ENCODE measurements around the gene UGDH.

DNA sequence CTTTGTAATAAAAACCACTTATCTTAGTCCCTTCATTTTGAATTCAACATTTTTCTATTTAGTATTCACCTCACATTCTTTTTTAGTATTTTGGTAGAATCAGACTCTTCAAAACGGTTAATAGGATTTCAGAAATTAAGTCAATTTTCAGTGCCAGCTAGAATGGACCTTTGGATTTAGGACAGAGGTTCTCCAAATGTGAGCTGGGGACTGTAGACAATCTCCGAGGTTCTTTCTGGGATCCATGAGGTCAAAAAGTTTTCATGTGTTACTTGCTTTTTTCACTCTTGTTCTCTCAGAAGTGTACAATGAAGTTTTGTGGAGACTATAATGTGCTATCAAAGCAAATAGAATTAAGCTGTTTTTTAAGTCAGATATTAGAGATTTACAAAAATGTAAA lies 2.3 kb upstream of the UGDH start:
- TF ChIP-seq POLR2A (IDR thresholded peaks at IDR 0.05; ENCODE audit: extremely low read depth, insufficient read length) = no peak
- TF ChIP-seq, protein P1, sequence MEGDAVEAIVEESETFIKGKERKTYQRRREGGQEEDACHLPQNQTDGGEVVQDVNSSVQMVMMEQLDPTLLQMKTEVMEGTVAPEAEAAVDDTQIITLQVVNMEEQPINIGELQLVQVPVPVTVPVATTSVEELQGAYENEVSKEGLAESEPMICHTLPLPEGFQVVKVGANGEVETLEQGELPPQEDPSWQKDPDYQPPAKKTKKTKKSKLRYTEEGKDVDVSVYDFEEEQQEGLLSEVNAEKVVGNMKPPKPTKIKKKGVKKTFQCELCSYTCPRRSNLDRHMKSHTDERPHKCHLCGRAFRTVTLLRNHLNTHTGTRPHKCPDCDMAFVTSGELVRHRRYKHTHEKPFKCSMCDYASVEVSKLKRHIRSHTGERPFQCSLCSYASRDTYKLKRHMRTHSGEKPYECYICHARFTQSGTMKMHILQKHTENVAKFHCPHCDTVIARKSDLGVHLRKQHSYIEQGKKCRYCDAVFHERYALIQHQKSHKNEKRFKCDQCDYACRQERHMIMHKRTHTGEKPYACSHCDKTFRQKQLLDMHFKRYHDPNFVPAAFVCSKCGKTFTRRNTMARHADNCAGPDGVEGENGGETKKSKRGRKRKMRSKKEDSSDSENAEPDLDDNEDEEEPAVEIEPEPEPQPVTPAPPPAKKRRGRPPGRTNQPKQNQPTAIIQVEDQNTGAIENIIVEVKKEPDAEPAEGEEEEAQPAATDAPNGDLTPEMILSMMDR (IDR thresholded peaks at IDR 0.05; ENCODE audit: low read depth, low read length) = no peak
